Adipocyte (in vitro differentiated cells): ENCODE data around the gene PRAMEF17.
"Not testable (repeated sequence)": the region's sequence is repeated elsewhere in the genome, so short reads cannot be mapped to it uniquely, and the experiment has no call there.

Experiments used
- DNase-seq: peaks from one replicate; pipeline ENCODE4 v3.0.0-alpha.2; 2015; ENCODE audit warnings: low read depth
- H3K27me3 ChIP-seq: replicated peaks from 2 replicates; pipeline ENCODE4 v1.7.0; 2013; ENCODE audit warnings: mild to moderate bottlenecking, low read length, moderate library complexity; ENCODE audit not compliant: control insufficient read depth, insufficient read depth
- H3K36me3 ChIP-seq: 2 replicates; pipeline ENCODE4 v1.7.0; 2013; ENCODE audit warnings: low read length, mild to moderate bottlenecking, moderate library complexity; ENCODE audit not compliant: control insufficient read depth, insufficient read depth, severe bottlenecking
- H3K4me1 ChIP-seq: 2 replicates; pipeline ENCODE4 v1.7.0; 2013; ENCODE audit warnings: mild to moderate bottlenecking, low read length, moderate library complexity; ENCODE audit not compliant: control insufficient read depth, insufficient read depth
- H3K4me3 ChIP-seq: 2 replicates; pipeline ENCODE4 v1.7.0; 2013; ENCODE audit warnings: mild to moderate bottlenecking, low read length, moderate library complexity
- H3K9ac ChIP-seq: 2 replicates; pipeline ENCODE4 v1.7.0; 2013; ENCODE audit warnings: mild to moderate bottlenecking, low read length, moderate library complexity
- H3K9me3 ChIP-seq: 2 replicates; pipeline ENCODE4 v1.7.0; 2013; ENCODE audit warnings: mild to moderate bottlenecking, low read length, moderate library complexity; ENCODE audit not compliant: control insufficient read depth

Gene PRAMEF17, protein sequence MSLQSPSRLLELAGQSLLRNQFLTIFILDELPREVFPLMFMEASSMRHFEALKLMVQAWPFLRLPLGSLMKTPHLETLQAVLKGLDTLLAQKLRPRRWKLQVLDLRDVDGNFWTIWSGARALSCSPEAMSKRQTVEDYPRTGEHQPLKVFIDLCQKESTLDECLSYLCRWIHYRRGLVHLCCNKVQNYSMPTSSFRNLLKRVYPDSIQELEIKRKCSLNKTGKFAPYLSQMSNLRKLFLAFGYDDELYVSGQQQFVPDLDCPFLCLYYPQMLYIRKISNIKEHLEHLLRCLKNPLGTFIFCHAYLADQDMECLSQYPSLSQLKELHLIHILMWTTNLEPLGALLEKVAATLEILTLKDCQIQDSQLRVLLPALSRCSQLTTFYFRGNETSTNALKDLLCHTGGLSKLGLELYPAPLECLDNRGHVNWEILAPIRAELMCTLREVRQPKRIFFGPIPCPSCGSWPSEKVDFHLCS

DNA sequence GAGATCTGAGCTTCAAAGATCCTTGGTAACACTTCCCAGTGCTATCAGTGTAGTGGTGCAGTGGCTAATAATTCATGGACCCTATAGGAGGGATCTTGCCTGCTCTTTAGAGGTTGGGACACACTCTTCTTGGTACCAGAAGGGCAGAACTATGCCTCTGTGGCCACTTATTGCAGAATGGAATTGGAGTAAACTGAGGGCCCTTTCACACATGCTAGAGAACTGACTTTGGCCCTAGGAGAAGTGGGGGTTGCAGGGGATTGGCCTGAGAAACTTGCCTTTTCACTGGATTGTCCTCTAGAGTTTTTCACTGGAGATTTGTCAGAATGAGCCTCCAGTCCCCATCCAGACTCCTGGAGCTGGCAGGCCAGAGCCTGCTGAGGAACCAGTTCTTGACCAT, at the start of gene PRAMEF17:
Gene PRAMEF17, plus strand, starts transcription at position 301 of the 400 bp plus-strand sequence. Its CDS starts 26 bp downstream, at position 327.
- H3K27me3 ChIP-seq, DNase-seq, H3K36me3 ChIP-seq, H3K9ac ChIP-seq, H3K4me1 ChIP-seq, H3K4me3 ChIP-seq, H3K9me3 ChIP-seq: not testable (repeated sequence)

DNA sequence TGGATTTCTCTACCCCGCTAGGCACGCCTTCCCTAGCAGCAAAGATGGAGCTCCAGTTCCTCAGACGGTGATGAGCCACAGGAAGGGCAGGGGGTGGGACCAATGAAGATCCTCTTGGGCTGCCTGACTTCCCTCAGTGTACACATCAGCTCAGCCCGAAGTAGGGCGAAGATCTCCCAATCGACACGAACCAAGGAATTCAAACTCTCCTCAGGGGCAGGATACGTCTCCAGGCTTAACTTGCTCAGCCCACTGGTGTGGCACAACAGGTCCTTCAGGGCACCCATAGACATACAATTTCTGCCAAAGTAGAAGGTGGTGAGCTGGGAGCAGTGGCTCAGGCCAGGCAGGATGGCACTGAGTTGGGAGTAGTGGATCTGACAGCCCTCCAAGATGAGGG, 46.9 kb upstream of the PRAMEF17 start:
- not testable (repeated sequence) for H3K27me3 ChIP-seq, H3K36me3 ChIP-seq

DNA sequence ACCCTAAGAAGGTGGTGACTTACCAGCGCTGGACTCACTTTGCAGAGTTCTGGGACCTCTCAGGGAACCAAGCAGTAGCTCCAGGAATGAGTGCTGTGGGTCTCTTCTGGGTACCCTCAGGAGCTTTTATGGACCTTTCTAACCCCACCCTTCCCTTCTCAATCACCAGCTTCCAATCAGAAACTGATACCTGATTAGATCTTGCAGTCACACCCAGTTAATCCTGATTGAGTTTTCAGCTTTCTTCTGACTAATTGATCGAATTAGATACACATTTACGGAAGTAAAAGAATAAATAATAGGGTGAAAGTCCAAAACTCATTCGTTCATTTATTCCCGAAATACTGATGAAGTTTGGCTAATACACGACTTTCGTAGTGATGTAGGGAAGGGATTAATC, 42.4 kb upstream of the PRAMEF17 start, which contains the start of gene PRAMEF14:
Gene PRAMEF14, minus strand, starts transcription at position 101 of the 400 bp plus-strand sequence. CDS start 1,820 bp downstream, outside the sequence.
- H3K27me3 ChIP-seq, H3K9ac ChIP-seq, DNase-seq, H3K9me3 ChIP-seq, H3K4me1 ChIP-seq, H3K36me3 ChIP-seq, H3K4me3 ChIP-seq: not testable (repeated sequence)

More for the DNA sequence above, 46.9 kb upstream of the PRAMEF17 start:
- not testable (repeated sequence) for DNase-seq, H3K4me1 ChIP-seq, H3K9me3 ChIP-seq, H3K9ac ChIP-seq, H3K4me3 ChIP-seq

DNA sequence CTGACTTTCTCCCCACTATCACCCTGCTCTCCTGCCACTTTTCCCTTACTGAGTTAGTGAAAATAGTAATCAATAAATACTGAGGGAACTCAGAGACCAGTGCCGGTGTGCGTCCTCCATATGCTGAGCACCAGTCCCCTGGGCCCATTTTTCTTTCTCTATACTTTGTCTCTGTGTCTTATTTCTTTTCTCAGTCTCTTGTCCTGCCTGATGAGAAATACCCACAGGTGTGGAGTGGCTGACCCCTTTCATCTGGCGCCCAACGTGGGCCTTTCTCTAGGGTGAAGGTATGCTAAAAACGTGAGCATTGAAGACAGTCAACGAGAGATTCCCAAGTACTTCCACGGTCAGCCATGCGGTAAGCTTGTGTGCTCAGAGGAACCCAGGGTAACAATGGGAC, 36.0 kb upstream of the PRAMEF17 start:
- not testable (repeated sequence) for H3K9me3 ChIP-seq, H3K4me3 ChIP-seq, H3K9ac ChIP-seq, DNase-seq, H3K4me1 ChIP-seq, H3K36me3 ChIP-seq, H3K27me3 ChIP-seq

DNA sequence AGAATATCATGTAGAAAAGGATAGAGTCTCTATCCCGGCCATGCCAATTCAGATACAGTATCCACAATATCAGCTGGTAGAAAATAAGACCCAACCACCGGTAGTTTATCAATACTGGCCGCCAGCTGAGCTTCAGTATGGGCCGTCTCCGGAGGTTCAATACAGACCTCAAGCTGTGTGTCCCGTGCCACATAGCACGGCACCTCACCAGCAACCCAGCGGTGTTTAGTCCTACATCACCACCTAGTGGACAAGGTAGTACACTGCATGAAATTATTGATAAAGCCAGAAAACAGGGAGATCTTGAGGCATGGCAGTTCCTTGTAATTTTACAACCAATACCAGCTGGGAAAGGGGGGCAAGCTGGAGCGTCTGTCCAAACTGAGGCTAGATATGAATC, 35.0 kb upstream of the PRAMEF17 start:
- not testable (repeated sequence) for H3K9ac ChIP-seq, DNase-seq, H3K27me3 ChIP-seq, H3K9me3 ChIP-seq, H3K4me1 ChIP-seq, H3K4me3 ChIP-seq, H3K36me3 ChIP-seq

DNA sequence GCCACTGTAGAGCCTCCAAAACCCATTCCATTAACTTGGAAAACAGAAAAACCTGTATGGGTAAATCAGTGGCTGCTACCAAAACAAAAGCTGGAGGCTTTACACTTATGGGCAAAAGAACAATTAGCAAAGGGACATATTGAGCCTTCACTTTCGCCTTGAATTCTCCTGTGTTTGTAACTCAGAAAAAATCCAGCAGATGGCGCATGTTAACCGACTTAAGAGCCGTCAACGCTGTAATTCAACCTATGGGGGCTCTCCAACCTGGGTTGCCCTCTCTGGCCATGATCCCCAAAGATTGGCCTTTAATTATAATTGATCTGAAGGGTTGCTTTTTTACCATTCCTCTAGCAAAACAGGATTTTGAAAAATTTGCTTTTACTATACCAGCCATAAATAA, 32.7 kb upstream of the PRAMEF17 start:
- H3K4me3 ChIP-seq, H3K36me3 ChIP-seq, H3K9ac ChIP-seq, H3K9me3 ChIP-seq, H3K4me1 ChIP-seq, H3K27me3 ChIP-seq: not testable (repeated sequence)
- peak; percentile 70 for DNase-seq

DNA sequence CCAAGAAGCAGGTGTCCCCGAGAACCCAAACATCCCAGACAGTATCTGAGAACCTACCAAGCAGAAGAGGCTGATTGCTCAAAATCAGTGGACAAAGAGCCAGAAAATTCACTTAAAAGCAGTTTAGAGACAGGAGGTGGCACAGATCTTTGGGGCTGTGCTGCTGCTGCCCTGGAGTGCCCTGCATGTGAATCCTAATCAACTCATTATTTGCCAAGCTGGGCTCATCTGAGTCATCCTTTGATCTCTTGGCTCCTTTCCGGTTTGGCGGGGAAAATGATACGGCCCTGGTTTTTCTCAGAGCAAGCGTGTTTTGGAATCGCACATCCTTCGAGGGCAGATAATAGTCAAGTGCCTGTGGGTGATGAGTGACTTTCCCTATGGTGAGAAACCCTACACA, 27.1 kb upstream of the PRAMEF17 start:
- not testable (repeated sequence) for H3K4me1 ChIP-seq, DNase-seq, H3K36me3 ChIP-seq, H3K4me3 ChIP-seq, H3K27me3 ChIP-seq, H3K9ac ChIP-seq, H3K9me3 ChIP-seq

DNA sequence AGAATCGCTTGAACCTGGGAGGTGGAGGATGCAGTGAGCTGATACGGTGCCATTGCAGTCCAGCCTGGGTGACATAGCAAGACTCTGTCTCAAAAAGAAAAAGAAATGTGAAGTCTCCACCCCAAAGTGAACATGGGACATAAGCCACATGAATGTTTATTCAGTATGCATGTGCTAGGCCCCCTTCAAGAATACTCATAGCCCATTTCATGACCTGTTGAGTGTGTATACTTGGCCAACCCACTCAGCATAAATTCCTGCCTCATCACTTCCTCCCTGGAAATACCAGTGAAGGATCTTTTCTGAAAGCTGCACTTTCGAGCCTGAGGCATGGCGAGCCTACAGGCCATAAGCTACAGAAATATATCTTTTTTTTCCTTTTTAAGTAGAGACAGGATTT, 24.5 kb upstream of the PRAMEF17 start:
- H3K36me3 ChIP-seq, H3K27me3 ChIP-seq, H3K4me1 ChIP-seq, H3K9me3 ChIP-seq, DNase-seq, H3K9ac ChIP-seq, H3K4me3 ChIP-seq: not testable (repeated sequence)

DNA sequence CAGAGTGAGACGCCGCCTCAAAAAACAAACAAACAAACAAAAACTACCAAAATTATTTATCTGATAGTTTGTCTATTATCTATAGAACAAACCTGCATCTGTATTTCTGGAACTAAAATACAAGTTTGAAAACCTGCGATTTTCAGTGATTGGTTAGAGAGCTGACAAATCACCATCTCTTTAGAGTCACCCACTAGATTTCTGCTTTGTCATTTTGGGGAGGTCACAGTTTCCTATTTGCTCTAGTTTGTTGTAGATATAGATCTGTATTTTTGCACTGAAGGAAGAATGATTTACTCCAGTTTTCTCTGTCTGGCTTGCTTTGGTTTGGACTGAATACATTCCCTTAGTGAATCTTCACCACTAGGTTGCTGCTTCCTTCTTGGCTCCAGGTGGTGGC, 22.9 kb upstream of the PRAMEF17 start:
- not testable (repeated sequence) for H3K9me3 ChIP-seq, H3K36me3 ChIP-seq, H3K4me3 ChIP-seq, H3K9ac ChIP-seq, DNase-seq, H3K4me1 ChIP-seq, H3K27me3 ChIP-seq

DNA sequence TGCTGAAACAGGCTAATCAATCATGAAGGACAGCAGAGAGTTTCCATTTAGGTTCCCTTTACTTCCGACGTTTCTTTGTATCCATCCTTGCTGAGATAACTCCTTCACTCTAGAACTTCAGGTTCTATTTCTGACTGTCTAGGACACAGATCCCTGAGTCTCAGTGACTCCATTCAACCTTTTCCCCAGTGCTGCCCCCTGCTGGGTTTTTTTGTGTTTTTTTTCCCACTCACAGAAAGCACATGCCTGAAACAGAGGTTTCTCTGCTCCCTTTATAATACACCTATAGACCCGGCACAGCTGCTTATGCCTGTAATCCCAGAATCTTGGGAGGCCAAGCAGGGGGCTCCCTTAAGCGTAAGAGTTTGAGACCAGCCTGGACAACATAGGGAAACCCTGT, 20.9 kb upstream of the PRAMEF17 start:
- not testable (repeated sequence) for H3K4me1 ChIP-seq, H3K36me3 ChIP-seq, H3K9me3 ChIP-seq, H3K27me3 ChIP-seq, DNase-seq, H3K4me3 ChIP-seq, H3K9ac ChIP-seq

DNA sequence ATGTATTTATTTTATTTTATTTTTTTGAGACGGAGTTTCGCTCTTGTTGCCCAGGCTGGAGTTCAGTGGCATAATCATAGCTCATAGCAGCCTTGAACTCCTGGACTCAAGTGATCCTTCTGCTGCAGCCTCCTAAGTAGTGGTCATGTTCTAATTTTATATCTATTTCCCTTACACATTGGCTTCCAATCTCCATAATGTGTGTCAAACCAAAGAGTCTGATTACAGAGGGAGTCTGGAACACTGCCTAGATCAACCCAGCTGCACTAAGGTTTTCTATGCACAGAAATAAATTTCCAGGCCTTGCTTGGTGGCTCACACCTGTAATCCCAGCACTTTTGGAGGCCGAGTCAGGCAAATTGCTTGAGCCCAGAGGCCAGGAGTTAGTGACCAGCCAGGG, 10.4 kb upstream of the PRAMEF17 start:
- H3K9me3 ChIP-seq, H3K9ac ChIP-seq, H3K4me3 ChIP-seq, H3K27me3 ChIP-seq, H3K36me3 ChIP-seq, H3K4me1 ChIP-seq, DNase-seq: not testable (repeated sequence)

DNA sequence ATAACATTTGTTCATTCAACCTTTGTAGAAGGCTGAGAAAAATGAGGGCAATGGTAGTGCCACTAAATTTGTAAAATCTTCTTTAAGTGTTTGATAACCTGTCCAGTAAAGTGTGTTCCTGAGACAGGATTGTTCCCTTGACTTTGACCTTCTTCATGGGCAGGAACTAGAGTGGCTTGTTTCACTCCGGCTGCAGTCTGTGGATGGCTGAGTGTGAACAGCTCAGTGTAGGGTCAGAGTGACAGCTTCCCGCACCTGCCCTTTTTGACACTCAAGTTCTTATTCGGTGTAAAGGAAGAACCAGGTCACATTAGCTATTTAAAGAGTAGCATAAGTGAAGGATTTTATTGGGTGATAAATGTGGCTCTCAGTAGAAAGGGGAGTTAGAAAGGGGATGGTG, 9.1 kb upstream of the PRAMEF17 start:
- not testable (repeated sequence) for H3K9ac ChIP-seq, H3K9me3 ChIP-seq, H3K27me3 ChIP-seq, DNase-seq, H3K4me3 ChIP-seq, H3K4me1 ChIP-seq, H3K36me3 ChIP-seq
